HG02970 (cell line): ENCODE measurements around the gene GGT5.

Experiments used
- ATAC-seq: cut with Tn5 transposase; IDR thresholded peaks from one replicate; pipeline ENCODE4 v1.9.1; 2021; ENCODE audit warnings: mild to moderate bottlenecking, moderate library complexity, moderate number of reproducible peaks; ENCODE audit not compliant: unreplicated experiment, low FRiP score

GGT5 gene

GRCh38 chr22:24170188-24170587 lies 74.7 kb downstream of the GGT5 start:
- ATAC-seq, result no peak
